NCI-H1105 (cell line): ENCODE results near the gene MTCL1.

Experiments
- DNase-seq: peaks from one replicate; lab custom pipeline; 2025; lab: John Stamatoyannopoulos, UW

MTCL1 gene

GRCh38 chr18:8865934-8866333, 160.6 kb downstream of the MTCL1 start:
- DNase-seq, result no peak

- no peak for DNase-seq
These were observed 161.3 kb downstream of the MTCL1 start for GRCh38 chr18:8866679-8867078.

- no peak for DNase-seq
These were observed 162.9 kb downstream of the MTCL1 start for GRCh38 chr18:8868276-8868675.

GRCh38 chr18:8868779-8869415, 163.5 kb downstream of the MTCL1 start:
- no peak for DNase-seq

GRCh38 chr18:8869696-8870095, 164.3 kb downstream of the MTCL1 start:
- DNase-seq, result no peak

- no peak for DNase-seq
These were observed 165.2 kb downstream of the MTCL1 start for GRCh38 chr18:8870528-8870927.

- no peak for DNase-seq
These were observed 166.1 kb downstream of the MTCL1 start for GRCh38 chr18:8871489-8871888.

GRCh38 chr18:8874872-8875271, 169.5 kb downstream of the MTCL1 start:
- no peak for DNase-seq

- DNase-seq, result no peak
These were observed 171.5 kb downstream of the MTCL1 start for GRCh38 chr18:8876887-8877286.

GRCh38 chr18:8881103-8881502, 175.7 kb downstream of the MTCL1 start:
- DNase-seq, result no peak
